SK-N-SH treated with all-trans-retinoic acid at 6 μM for 48 hours (cell line): ENCODE data around the gene LRRC4C.

Experiments
- ATAC-seq: fragments of 200-7000 bp; cut with Tn5 transposase; 3 replicates; pipeline ENCODE4 v1.9.1; 2020; ENCODE audit warnings: mild to moderate bottlenecking, moderate library complexity
- ARNTL ChIP-seq: fragments of 450-650 bp; formaldehyde crosslinking; IDR thresholded peaks from 2 replicates; pipeline ENCODE4 v1.5.0; 2020; ENCODE audit warnings: low read depth, mild to moderate bottlenecking, moderate library complexity, borderline replicate concordance
- BACH2 ChIP-seq: fragments of 250-450 bp; sonication (Bioruptor Pico); IDR thresholded peaks from 2 replicates; pipeline ENCODE4 v1.9.0; 2021; ENCODE audit warnings: mild to moderate bottlenecking, borderline replicate concordance
- CSDC2 ChIP-seq: fragments of 250-450 bp; sonication (Bioruptor Pico); IDR thresholded peaks from 2 replicates; pipeline ENCODE4 v1.5.0; 2020; ENCODE audit warnings: mild to moderate bottlenecking, moderate library complexity
- ESRRG ChIP-seq: fragments of 250-450 bp; sonication (Bioruptor Pico); IDR thresholded peaks from 2 replicates; pipeline ENCODE4 v1.6.1; 2021; ENCODE audit warnings: mild to moderate bottlenecking
- GLIS3 ChIP-seq: fragments of 250-450 bp; sonication (Bioruptor Pico); IDR thresholded peaks from 2 replicates; pipeline ENCODE4 v1.5.0; 2020; ENCODE audit warnings: mild to moderate bottlenecking, moderate library complexity
- ISL1 ChIP-seq: fragments of 250-450 bp; sonication (Bioruptor Pico); IDR thresholded peaks from 2 replicates; pipeline ENCODE4 v2.1.2; 2022; ENCODE audit warnings: mild to moderate bottlenecking, moderate library complexity
- OSR1 ChIP-seq: fragments of 250-450 bp; sonication (Bioruptor Pico); IDR thresholded peaks from 2 replicates; pipeline ENCODE4 v1.8.0; 2022; ENCODE audit warnings: moderate library complexity, mild to moderate bottlenecking, inconsistent platforms
- PPARA ChIP-seq: fragments of 250-450 bp; sonication (Bioruptor Pico); IDR thresholded peaks from 2 replicates; pipeline ENCODE4 v1.5.0; 2020; ENCODE audit warnings: mild to moderate bottlenecking, borderline replicate concordance
- RARB ChIP-seq: fragments of 250-450 bp; sonication (Bioruptor Pico); IDR thresholded peaks from 2 replicates; pipeline ENCODE4 v1.8.0; 2021; ENCODE audit warnings: mild to moderate bottlenecking, moderate library complexity
- SNAI2 ChIP-seq: fragments of 250-450 bp; sonication (Bioruptor Pico); IDR thresholded peaks from 2 replicates; pipeline ENCODE4 v1.5.0; 2020; ENCODE audit warnings: mild to moderate bottlenecking, moderate library complexity
- TCF4 ChIP-seq: fragments of 250-450 bp; sonication (Bioruptor Pico); IDR thresholded peaks from 2 replicates; pipeline ENCODE4 v1.8.0; 2021; ENCODE audit warnings: mild to moderate bottlenecking, moderate library complexity, borderline replicate concordance
- ZC3H10 ChIP-seq: fragments of 250-450 bp; sonication (Bioruptor Pico); IDR thresholded peaks from 2 replicates; pipeline ENCODE4 v1.5.1; 2021; ENCODE audit warnings: mild to moderate bottlenecking, moderate library complexity
- ZFP30 ChIP-seq: fragments of 450-650 bp; formaldehyde crosslinking; IDR thresholded peaks from 2 replicates; pipeline ENCODE4 v1.5.0; 2022; ENCODE audit warnings: mild to moderate bottlenecking, moderate library complexity
- ZNF70 ChIP-seq: fragments of 450-650 bp; formaldehyde crosslinking; IDR thresholded peaks from 2 replicates; pipeline ENCODE4 v1.5.0; 2020; ENCODE audit warnings: mild to moderate bottlenecking, moderate library complexity
- ZNF8 ChIP-seq: fragments of 450-650 bp; formaldehyde crosslinking; IDR thresholded peaks from 2 replicates; pipeline ENCODE4 v1.5.0; 2020; ENCODE audit warnings: mild to moderate bottlenecking, moderate library complexity
- TF ChIP-seq, protein P1 (sequence below): fragments of 250-450 bp; sonication (Bioruptor Pico); IDR thresholded peaks from 2 replicates; pipeline ENCODE4 v1.5.0; 2020; ENCODE audit warnings: mild to moderate bottlenecking, moderate library complexity
- TF ChIP-seq, protein P2 (sequence below): fragments of 250-450 bp; sonication (Bioruptor Pico); IDR thresholded peaks from 2 replicates; pipeline ENCODE4 v1.8.0; 2020; ENCODE audit warnings: mild to moderate bottlenecking, moderate library complexity, borderline replicate concordance
- TF ChIP-seq, protein P3 (sequence below): fragments of 250-450 bp; sonication (Bioruptor Pico); IDR thresholded peaks from 2 replicates; pipeline ENCODE4 v1.5.1; 2020; ENCODE audit warnings: low read depth, mild to moderate bottlenecking, moderate library complexity
- TF ChIP-seq, protein P4 (sequence below): fragments of 250-450 bp; sonication (Bioruptor Pico); IDR thresholded peaks from 2 replicates; pipeline ENCODE4 v1.8.0; 2021; ENCODE audit warnings: low read depth, mild to moderate bottlenecking, moderate library complexity, borderline replicate concordance

The LRRC4C gene

DNA sequence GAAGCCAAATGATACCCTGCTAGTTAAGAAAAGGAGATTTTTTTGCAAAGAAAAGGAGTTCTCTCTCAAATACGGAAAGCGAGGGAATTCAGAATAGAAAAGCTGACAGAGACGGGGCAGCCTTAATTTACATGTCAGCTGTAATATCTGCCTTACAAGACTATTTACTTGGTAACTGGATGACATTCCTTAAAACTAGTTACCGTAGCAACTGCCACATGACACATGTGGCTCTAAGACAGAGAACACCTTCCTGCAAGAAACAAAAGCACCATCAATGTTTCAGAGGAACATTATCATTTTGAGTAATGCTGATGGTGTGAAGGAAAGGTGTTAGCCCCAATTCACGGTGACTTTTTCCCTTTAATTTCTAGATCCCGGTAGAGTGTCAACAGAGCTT lies 222.1 kb downstream of the LRRC4C start:
- ATAC-seq, result no peak
- TF ChIP-seq TCF4, result no peak
- no peak for TF ChIP-seq BACH2 (CRISPR knock-in tag)
- TF ChIP-seq ISL1 (CRISPR knock-in tag), result no peak
- no peak for TF ChIP-seq OSR1 (CRISPR knock-in tag)
- TF ChIP-seq ZNF70 (CRISPR knock-in tag), result no peak
- TF ChIP-seq ZFP30 (CRISPR knock-in tag), result no peak
- no peak for TF ChIP-seq CSDC2 (CRISPR knock-in tag)
- no peak for TF ChIP-seq ZC3H10 (CRISPR knock-in tag)
- TF ChIP-seq, protein P1, sequence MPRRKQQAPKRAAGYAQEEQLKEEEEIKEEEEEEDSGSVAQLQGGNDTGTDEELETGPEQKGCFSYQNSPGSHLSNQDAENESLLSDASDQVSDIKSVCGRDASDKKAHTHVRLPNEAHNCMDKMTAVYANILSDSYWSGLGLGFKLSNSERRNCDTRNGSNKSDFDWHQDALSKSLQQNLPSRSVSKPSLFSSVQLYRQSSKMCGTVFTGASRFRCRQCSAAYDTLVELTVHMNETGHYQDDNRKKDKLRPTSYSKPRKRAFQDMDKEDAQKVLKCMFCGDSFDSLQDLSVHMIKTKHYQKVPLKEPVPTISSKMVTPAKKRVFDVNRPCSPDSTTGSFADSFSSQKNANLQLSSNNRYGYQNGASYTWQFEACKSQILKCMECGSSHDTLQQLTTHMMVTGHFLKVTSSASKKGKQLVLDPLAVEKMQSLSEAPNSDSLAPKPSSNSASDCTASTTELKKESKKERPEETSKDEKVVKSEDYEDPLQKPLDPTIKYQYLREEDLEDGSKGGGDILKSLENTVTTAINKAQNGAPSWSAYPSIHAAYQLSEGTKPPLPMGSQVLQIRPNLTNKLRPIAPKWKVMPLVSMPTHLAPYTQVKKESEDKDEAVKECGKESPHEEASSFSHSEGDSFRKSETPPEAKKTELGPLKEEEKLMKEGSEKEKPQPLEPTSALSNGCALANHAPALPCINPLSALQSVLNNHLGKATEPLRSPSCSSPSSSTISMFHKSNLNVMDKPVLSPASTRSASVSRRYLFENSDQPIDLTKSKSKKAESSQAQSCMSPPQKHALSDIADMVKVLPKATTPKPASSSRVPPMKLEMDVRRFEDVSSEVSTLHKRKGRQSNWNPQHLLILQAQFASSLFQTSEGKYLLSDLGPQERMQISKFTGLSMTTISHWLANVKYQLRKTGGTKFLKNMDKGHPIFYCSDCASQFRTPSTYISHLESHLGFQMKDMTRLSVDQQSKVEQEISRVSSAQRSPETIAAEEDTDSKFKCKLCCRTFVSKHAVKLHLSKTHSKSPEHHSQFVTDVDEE (CRISPR knock-in tag), result no peak
- TF ChIP-seq, protein P2, sequence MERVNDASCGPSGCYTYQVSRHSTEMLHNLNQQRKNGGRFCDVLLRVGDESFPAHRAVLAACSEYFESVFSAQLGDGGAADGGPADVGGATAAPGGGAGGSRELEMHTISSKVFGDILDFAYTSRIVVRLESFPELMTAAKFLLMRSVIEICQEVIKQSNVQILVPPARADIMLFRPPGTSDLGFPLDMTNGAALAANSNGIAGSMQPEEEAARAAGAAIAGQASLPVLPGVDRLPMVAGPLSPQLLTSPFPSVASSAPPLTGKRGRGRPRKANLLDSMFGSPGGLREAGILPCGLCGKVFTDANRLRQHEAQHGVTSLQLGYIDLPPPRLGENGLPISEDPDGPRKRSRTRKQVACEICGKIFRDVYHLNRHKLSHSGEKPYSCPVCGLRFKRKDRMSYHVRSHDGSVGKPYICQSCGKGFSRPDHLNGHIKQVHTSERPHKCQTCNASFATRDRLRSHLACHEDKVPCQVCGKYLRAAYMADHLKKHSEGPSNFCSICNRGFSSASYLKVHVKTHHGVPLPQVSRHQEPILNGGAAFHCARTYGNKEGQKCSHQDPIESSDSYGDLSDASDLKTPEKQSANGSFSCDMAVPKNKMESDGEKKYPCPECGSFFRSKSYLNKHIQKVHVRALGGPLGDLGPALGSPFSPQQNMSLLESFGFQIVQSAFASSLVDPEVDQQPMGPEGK (CRISPR knock-in tag), result no peak
- no peak for TF ChIP-seq ESRRG (CRISPR knock-in tag)
- TF ChIP-seq, protein P3, sequence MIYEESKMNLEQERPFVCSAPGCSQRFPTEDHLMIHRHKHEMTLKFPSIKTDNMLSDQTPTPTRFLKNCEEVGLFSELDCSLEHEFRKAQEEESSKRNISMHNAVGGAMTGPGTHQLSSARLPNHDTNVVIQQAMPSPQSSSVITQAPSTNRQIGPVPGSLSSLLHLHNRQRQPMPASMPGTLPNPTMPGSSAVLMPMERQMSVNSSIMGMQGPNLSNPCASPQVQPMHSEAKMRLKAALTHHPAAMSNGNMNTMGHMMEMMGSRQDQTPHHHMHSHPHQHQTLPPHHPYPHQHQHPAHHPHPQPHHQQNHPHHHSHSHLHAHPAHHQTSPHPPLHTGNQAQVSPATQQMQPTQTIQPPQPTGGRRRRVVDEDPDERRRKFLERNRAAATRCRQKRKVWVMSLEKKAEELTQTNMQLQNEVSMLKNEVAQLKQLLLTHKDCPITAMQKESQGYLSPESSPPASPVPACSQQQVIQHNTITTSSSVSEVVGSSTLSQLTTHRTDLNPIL (CRISPR knock-in tag), result no peak
- TF ChIP-seq ARNTL (CRISPR knock-in tag), result no peak
- TF ChIP-seq RARB (CRISPR knock-in tag), result no peak
- no peak for TF ChIP-seq GLIS3 (CRISPR knock-in tag)
- no peak for TF ChIP-seq PPARA (CRISPR knock-in tag)
- TF ChIP-seq, protein P4, sequence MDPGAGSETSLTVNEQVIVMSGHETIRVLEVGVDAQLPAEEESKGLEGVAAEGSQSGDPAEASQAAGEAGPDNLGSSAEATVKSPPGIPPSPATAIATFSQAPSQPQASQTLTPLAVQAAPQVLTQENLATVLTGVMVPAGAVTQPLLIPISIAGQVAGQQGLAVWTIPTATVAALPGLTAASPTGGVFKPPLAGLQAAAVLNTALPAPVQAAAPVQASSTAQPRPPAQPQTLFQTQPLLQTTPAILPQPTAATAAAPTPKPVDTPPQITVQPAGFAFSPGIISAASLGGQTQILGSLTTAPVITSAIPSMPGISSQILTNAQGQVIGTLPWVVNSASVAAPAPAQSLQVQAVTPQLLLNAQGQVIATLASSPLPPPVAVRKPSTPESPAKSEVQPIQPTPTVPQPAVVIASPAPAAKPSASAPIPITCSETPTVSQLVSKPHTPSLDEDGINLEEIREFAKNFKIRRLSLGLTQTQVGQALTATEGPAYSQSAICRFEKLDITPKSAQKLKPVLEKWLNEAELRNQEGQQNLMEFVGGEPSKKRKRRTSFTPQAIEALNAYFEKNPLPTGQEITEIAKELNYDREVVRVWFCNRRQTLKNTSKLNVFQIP (CRISPR knock-in tag), result no peak

DNA sequence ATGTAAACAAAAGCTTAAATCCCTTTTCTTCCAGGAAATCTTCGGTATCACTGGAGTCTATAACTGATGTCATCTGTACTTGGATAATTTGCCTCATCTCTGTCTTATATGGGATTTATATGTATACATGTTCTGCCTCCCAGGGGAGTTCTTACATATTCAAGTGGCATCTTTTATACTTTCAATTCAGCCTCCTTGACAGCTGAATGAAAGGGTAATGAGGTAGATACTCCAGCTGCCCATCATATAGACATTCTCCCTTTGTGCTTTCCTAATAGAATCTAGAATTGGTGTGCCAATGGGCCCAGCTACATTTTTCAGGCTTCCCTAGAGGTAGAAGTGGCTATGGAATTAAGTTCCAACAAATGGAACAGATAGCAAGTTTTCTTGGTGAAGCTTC lies 223.8 kb downstream of the LRRC4C start:
- ATAC-seq, result no peak
- TF ChIP-seq, protein P1 (CRISPR knock-in tag), result no peak
- TF ChIP-seq PPARA (CRISPR knock-in tag), result no peak
- no peak for TF ChIP-seq ZC3H10 (CRISPR knock-in tag)
- TF ChIP-seq, protein P3 (CRISPR knock-in tag), result no peak
- TF ChIP-seq, protein P4 (CRISPR knock-in tag), result no peak
- no peak for TF ChIP-seq SNAI2 (CRISPR knock-in tag)
- TF ChIP-seq ZNF8 (CRISPR knock-in tag), result no peak
- TF ChIP-seq ISL1 (CRISPR knock-in tag), result no peak
